Nephron (organoid): ENCODE results near the gene DIS3L2.
A peak's percentile ranks its signal among the peaks of the same experiment; 100 is the strongest.
"Not testable (repeated sequence)": the region's sequence is repeated elsewhere in the genome, so short reads cannot be mapped to it uniquely, and the experiment has no call there.

ENCODE experiments used
- H3K27ac Mint-ChIP-seq, 3 experiments: 2 replicates each; pipeline ENCODE4 v1.8.0; 2020; ENCODE audit warnings: mixed read lengths in 3 of 3, mild to moderate bottlenecking in 2 of 3, moderate library complexity in 1 of 3
- H3K27me3 Mint-ChIP-seq: 2 replicates; pipeline ENCODE4 v1.8.0; 2021; ENCODE audit warnings: low read depth, mild to moderate bottlenecking, moderate library complexity, mixed read lengths
- H3K36me3 Mint-ChIP-seq: 2 replicates; pipeline ENCODE4 v1.8.0; 2020; ENCODE audit warnings: low read depth, mixed read lengths
- H3K4me1 Mint-ChIP-seq: 2 replicates; pipeline ENCODE4 v1.8.0; 2020; ENCODE audit warnings: mixed read lengths
- H3K4me3 Mint-ChIP-seq, 3 experiments: 2 replicates each; pipeline ENCODE4 v1.8.0; 2020; ENCODE audit warnings: mild to moderate bottlenecking in 3 of 3, mixed read lengths in 3 of 3, moderate library complexity in 2 of 3
- H3K9me3 Mint-ChIP-seq: 2 replicates; pipeline ENCODE4 v1.8.0; 2020; ENCODE audit warnings: mixed read lengths
- TF ChIP-seq, protein P1 (sequence below), 3 experiments: fragments of 200-600 bp; sonication (generic); IDR thresholded peaks; one replicate each; pipeline ENCODE4 v1.5.0; 2021; ENCODE audit warnings: antibody characterized with exemption in 3 of 3; ENCODE audit not compliant: unreplicated experiment in 3 of 3

The DIS3L2 gene

DNA sequence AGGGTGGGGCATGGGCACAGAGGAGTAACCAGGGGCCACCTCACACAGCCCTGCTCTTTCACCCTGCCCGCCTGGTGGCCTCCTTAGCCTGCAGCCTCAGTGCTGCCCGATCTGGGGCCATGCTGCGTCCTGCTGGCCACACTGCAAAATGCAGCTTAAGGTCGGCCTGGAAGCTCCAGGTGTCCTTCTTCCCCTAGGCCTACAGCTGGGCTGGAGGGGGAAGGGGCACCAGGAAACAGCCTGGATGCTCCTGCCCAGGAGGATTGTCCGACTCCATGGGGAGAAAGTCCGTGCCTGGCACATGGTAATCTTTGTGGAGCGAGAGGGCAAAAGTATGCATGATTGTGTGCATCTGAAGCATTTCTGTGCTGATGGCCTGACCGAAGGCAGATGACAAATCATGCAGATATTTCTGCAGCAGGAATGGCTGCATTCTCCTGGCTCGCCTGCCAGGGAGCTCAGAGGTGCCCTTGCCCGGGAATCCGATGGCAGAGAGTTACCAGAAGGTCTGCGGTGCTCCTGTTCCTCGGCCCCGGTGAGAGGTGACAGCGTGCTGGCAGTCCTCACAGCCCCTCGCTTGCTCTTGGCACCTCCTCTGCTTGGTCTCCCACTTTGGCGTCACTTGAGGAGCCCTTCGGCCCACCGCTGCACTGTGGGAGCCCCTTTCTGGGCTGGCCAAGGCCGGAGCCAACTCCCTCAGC is 404.3 kb downstream of the DIS3L2 start:
- H3K9me3 Mint-ChIP-seq: peaks cover 4% of the 10 kb centered on the region
- no peak overlapping the region for H3K4me3 Mint-ChIP-seq
- H3K36me3 Mint-ChIP-seq: no peaks in the 10 kb centered on the region
- H3K27me3 Mint-ChIP-seq: peaks cover 5% of the 10 kb centered on the region
- H3K4me1 Mint-ChIP-seq: no peaks in the 10 kb centered on the region
- TF ChIP-seq, protein P1, sequence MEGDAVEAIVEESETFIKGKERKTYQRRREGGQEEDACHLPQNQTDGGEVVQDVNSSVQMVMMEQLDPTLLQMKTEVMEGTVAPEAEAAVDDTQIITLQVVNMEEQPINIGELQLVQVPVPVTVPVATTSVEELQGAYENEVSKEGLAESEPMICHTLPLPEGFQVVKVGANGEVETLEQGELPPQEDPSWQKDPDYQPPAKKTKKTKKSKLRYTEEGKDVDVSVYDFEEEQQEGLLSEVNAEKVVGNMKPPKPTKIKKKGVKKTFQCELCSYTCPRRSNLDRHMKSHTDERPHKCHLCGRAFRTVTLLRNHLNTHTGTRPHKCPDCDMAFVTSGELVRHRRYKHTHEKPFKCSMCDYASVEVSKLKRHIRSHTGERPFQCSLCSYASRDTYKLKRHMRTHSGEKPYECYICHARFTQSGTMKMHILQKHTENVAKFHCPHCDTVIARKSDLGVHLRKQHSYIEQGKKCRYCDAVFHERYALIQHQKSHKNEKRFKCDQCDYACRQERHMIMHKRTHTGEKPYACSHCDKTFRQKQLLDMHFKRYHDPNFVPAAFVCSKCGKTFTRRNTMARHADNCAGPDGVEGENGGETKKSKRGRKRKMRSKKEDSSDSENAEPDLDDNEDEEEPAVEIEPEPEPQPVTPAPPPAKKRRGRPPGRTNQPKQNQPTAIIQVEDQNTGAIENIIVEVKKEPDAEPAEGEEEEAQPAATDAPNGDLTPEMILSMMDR (IDR thresholded peaks at IDR 0.05; ENCODE audit: unreplicated experiment in 3 of 3): peak; percentile 24 to 51 (median 47)
- no peak overlapping the region for H3K27ac Mint-ChIP-seq

DNA sequence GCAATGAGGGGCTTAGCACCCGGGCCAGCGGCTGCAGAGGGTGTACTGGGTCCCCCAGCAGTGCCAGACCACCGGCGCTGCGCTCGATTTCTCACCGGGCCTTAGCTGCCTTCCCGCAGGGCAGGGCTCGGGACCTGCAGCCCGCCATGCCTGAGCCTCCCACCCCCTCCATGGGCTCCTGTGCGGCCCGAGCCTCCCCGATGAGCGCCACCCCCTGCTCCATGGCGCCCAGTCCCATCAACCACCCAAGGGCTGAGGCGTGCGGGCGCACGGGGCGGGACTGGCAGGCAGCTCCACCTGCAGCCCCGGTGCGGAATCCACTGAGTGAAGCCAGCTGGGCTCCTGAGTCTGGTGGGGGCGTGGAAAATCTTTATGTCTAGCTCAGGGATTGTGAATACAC is 404.9 kb downstream of the DIS3L2 start:
- H3K9me3 Mint-ChIP-seq, H3K4me3 Mint-ChIP-seq, H3K36me3 Mint-ChIP-seq, H3K4me1 Mint-ChIP-seq, H3K27ac Mint-ChIP-seq, H3K27me3 Mint-ChIP-seq: not testable (repeated sequence)

DNA sequence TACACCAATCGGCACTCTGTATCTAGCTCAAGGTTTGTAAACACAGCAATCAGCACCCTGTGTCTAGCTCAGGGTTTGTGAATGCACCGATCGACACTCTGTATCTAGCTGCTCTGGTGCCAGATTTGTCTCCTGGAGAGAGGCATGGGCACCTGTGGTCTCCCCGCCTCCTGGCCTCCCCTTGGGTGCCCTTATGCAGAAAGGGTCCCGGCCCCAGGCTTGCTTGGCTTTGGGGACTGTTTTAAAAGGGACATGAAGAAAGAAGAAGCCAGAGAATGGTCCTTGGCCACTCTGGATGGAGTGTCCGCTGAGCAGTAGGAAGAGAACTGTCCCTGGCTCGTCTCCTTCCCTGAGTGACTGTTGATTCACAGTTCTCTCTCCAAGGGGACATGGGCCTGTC is 405.5 kb downstream of the DIS3L2 start:
- no peaks in the 10 kb centered on the region for H3K36me3 Mint-ChIP-seq
- no peaks in the 10 kb centered on the region for H3K4me1 Mint-ChIP-seq
- H3K4me3 Mint-ChIP-seq: no peak overlapping the region

DNA sequence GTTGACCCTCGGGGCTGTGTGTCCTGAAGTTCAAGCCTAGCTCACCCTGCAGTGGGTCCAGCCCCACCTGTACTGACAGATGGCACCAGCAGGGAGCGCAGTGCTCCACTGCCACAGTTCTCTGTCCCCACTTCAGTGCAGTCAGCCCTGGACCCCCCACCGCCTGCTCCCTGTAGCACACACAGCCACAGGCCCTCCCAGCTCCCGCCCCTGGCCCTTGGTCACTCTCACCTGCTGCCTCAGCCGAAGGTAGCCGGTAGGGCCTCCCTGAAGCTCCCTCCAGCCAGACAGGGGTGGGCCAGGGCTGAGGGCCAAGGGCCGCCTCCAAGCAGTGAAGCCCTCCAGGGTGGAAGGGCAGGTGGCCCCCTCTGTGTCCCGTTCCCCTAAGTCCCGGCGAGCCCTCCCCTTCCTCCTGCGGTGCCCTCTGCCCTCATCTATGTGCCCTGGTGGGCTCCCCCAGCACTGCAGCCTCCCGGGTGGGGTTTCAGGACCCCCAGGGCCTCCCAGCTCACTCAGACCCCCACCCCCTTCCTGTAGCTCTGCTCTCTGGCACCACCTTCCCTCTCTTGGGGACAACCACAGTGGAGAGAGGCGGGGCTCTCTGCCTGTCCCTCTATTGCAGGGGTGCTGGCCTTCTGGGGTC is 406.2 kb downstream of the DIS3L2 start:
- no peaks in the 10 kb centered on the region for H3K36me3 Mint-ChIP-seq
- no peaks in the 10 kb centered on the region for H3K9me3 Mint-ChIP-seq
- H3K4me3 Mint-ChIP-seq: no peak overlapping the region
- TF ChIP-seq, protein P1 (IDR thresholded peaks at IDR 0.05; ENCODE audit: unreplicated experiment in 3 of 3): no peak
- H3K4me1 Mint-ChIP-seq: no peaks in the 10 kb centered on the region
- H3K27me3 Mint-ChIP-seq: peaks cover 13% of the 10 kb centered on the region
- no peak overlapping the region for H3K27ac Mint-ChIP-seq

More for the DNA sequence above, 405.5 kb downstream of the DIS3L2 start:
- Mint-ChIP-seq H3K9me3 (peaks cover under 1% of the 10 kb centered on the region), H3K27me3 (peaks cover 13% of the 10 kb centered on the region), H3K27ac (no peak overlapping the region)
- TF ChIP-seq, protein P1 (IDR thresholded peaks at IDR 0.05; ENCODE audit: unreplicated experiment in 3 of 3): no peak

DNA sequence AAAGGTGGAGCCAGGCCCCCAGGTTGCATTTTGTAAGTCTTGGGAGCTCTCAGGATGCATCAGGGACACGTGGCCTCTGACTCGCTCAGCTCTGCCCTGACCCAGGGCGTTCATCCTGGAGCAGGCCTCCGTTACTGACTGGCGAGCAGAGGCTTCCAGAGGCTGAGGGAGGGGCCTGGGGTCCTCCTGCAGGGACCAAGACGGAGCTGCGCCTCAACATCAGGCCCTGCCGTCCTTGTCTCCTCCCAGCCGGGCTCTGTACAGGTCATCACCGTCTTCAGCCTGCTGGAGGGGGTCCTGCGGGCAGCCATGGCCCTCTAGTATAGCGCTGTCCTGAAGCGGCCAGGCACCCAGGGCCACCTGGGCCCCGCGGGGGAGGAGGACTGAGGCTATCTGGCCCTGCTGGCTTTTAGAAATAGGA is 406.8 kb downstream of the DIS3L2 start:
- H3K27ac Mint-ChIP-seq: no peak overlapping the region
- TF ChIP-seq, protein P1 (IDR thresholded peaks at IDR 0.05; ENCODE audit: unreplicated experiment in 3 of 3): no peak
- no peaks in the 10 kb centered on the region for H3K9me3 Mint-ChIP-seq
- H3K4me1 Mint-ChIP-seq: no peaks in the 10 kb centered on the region
- H3K4me3 Mint-ChIP-seq: no peak overlapping the region
- no peaks in the 10 kb centered on the region for H3K36me3 Mint-ChIP-seq
- H3K27me3 Mint-ChIP-seq: peaks cover 13% of the 10 kb centered on the region

DNA sequence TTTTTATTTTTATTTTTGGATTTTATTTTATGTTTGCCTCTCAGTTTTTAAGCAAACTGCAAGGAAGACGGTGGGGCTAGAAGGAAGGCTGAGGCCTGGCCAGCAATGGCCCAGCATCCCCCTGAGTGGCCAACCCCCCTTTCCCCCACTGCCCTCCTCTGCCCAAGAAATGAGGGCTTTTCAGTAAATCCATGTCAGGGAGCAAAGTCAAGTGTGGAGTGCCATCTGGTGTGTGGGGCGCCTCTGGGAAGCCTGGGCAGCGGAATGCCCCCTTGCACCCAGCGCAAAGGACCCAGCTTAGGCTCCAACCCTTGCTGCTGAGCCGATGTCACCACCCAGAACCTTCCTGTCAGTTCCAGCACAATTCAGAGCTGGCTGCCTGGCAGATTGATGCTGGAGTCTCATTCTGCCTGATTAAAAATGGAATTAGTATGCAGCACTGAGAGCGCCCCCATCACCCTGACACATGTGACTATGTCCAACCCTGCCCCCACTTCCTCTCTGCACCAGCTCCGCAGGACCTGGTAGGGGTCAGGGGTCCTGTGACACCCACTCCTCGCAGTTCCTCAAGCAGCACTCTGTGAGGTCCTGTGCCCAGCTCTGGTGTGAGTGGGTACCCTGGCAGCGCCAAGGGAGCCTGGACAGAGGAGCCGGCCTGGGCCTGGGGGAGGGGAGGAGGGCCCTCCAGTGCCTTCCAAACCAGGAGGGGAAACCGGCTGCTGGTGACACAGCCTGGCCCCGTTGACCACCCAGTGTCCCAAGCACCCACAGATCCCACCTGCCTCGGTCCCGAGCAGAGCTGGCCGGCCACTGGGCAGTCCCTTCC is 407.8 kb downstream of the DIS3L2 start:
- Mint-ChIP-seq H3K36me3 (no peaks in the 10 kb centered on the region), H3K4me3 (no peak overlapping the region), H3K9me3 (no peaks in the 10 kb centered on the region), H3K4me1 (no peaks in the 10 kb centered on the region), H3K27ac (no peak overlapping the region), H3K27me3 (peaks cover 16% of the 10 kb centered on the region)
- TF ChIP-seq, protein P1 (IDR thresholded peaks at IDR 0.05; ENCODE audit: unreplicated experiment in 3 of 3): no peak

DNA sequence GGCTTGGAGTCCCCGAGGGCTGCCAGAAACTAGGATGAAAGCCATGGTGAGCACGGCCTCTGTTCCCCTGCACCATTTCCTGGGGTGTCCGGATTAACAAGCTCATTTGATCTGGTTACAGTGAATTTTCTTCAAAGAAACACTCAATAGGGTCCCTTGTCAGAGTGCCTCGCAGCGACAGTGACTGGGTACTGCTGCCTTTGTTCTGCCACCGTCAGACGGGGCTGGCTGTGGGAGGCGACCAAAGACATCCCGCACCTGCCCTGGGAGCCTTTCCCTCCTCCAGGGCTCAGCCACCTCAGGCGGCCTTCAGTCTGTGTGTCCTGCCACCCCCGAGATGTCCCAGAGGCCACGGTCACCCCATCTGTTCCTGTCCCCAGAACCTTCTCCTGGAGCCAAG is 408.5 kb downstream of the DIS3L2 start:
- H3K4me1 Mint-ChIP-seq, H3K36me3 Mint-ChIP-seq, H3K4me3 Mint-ChIP-seq, H3K9me3 Mint-ChIP-seq, H3K27ac Mint-ChIP-seq: not testable (repeated sequence)
- H3K27me3 Mint-ChIP-seq: peaks cover 21% of the 10 kb centered on the region
